HG02610 (cell line): ENCODE data around the gene DNAJC10.

ENCODE experiments used
- ATAC-seq: cut with Tn5 transposase; IDR thresholded peaks from one replicate; pipeline ENCODE4 v1.9.1; 2021; ENCODE audit warnings: mild to moderate bottlenecking, moderate library complexity; ENCODE audit not compliant: unreplicated experiment

The DNAJC10 gene

GRCh38 chr2:182784058-182784706 is 68.1 kb downstream of the DNAJC10 start:
- no peak for ATAC-seq

GRCh38 chr2:182784777-182785176 is 68.7 kb downstream of the DNAJC10 start:
- ATAC-seq: no peak

DNA sequence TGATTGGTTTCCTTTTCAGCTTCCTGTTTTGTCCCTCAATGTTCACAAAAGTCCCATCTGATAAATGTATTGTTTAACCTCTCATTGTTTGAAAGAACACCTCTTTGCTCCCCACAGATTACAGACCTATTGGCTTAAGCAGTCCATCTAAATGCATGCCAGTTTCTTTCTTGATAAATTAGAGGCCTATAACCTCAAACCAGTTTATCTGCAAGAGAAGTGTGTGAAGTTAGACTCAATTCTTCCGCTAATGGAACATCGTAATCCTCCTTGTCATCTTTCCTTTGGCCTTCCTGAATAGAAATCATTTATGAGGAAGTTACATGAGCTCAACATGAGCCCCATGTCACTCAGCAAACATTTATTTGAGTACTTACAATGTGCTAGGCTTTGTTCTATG is 76.4 kb downstream of the DNAJC10 start:
- ATAC-seq: no peak

DNA sequence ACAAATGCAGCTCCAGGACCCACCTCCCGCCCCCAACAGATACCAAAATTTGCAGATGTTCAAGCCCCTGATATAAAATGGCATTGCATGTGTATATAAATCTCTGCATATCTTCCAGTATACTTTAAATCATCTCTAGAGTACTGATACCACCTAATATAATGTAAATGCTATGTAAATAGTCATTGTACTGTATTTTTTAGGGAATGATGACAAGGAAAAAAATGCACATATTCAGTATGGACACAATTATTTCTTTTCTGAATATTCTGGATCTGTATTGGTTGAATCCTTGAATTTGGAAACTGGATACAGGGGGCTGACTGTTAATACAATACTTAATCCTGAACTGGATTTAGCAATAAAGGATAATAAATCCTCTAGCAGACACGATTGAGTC is 82.7 kb downstream of the DNAJC10 start:
- ATAC-seq: no peak

GRCh38 chr2:182804128-182804527 is 88.1 kb downstream of the DNAJC10 start:
- no peak for ATAC-seq

- no peak for ATAC-seq
These were observed 91.3 kb downstream of the DNAJC10 start for GRCh38 chr2:182807319-182807718.

DNA sequence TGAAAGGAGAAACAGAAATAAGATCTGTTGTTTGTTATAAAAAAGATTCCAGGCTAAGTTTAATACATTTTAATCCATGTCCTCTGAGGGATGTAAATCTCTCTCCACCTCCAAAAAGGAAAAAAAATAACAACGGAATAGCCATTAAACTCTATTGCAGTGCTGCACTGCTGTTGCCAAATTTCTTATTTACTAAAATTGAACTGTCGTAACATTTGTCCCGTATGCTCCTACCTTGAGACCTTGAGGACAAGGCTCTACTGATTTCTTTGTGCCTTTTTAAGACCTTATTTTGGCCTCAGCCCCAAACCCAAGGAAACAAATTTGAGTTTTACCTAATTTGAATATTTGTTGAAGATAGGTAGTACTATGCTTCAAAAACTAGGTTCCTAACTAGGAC is 94.0 kb downstream of the DNAJC10 start:
- no peak for ATAC-seq

- no peak for ATAC-seq
These were observed 98.3 kb downstream of the DNAJC10 start for GRCh38 chr2:182814380-182814779.

DNA sequence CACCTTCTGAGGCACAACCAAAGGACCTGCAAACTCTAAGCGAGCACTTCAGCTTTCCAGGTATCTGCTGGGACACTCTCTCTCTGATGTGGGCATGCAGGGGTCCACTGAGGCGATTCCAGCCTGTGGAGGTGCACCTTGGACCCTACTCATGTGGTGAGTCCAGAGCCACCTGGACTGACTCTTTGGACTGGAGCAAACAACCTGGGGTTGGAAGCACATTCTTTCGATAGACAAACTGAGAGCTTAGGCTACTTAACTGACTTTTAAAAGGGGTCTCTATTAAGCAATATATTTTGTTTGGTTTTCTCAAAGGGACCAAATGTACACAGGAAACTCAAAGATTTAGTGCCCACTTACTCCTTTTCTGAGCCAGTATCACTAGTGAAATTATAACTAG is 98.7 kb downstream of the DNAJC10 start:
- ATAC-seq: no peak

DNA sequence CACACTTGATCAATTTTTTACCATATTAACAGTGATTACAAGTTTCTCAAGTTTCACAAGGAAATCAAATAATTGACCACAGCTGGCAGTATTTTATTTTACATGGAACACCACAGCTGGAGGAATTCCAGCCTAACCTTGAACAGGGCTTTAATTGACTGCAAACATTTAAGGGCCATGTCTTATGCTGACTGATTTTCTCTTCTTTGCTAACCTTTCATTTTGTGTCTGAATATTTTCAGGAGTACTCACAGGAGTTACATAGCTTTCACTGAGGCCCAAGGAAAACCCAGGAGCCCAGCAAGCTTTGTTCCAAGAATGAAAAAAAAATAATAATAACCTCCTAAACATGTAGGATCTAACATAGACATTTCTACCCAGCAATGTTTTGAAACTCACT is 100.8 kb downstream of the DNAJC10 start:
- ATAC-seq: no peak

DNA sequence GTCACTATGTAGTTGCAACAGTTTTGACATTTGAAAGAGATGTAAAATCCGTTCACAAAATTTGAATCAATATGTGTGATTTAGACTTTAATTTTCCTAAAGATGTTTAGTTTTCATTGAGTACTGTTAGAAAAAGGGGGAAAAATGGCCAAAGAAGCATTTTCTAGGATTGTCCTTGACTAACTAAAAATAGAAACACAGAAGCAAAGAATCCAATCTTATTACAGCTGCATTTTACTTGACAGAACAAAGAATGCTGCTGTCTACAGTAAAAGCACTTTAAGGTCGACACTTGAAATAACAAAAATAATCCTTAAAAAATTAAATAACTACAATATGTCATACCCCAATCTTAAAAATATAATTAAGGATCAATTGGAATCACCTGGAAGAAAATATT is 101.5 kb downstream of the DNAJC10 start:
- ATAC-seq: no peak

GRCh38 chr2:182818501-182818900 is 102.4 kb downstream of the DNAJC10 start:
- ATAC-seq: no peak

DNA sequence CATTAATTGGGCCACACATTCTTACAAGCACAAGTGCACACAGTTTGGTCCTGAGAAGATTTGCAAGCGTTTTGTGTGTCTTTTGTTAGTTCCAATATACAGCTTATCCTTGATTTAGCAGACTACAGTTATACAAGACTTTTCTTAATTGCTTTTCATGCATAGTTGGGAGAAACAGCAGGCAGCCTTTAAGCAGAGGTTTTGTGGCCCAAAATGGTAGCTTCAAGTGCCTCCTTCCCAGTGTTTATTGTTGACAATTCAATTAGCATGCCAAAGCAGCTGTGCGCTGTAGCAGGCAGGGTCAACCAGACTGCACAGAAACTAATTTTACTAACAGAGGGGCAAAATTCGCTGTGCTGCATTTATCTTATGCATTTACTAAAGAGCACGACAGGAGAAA is 102.9 kb downstream of the DNAJC10 start:
- ATAC-seq: no peak

- ATAC-seq: no peak
These were observed 103.4 kb downstream of the DNAJC10 start for GRCh38 chr2:182819412-182819811.

GRCh38 chr2:182821182-182821581 is 105.1 kb downstream of the DNAJC10 start:
- no peak for ATAC-seq

- ATAC-seq: no peak
These were observed 106.7 kb downstream of the DNAJC10 start for GRCh38 chr2:182822733-182823132.

GRCh38 chr2:182824056-182824766 is 108.2 kb downstream of the DNAJC10 start:
- no peak for ATAC-seq

GRCh38 chr2:182824767-182825158 is 108.7 kb downstream of the DNAJC10 start:
- no peak for ATAC-seq

- ATAC-seq: no peak
These were observed 110.0 kb downstream of the DNAJC10 start for GRCh38 chr2:182826064-182826463.

GRCh38 chr2:182826496-182826895 is 110.4 kb downstream of the DNAJC10 start:
- ATAC-seq: no peak

DNA sequence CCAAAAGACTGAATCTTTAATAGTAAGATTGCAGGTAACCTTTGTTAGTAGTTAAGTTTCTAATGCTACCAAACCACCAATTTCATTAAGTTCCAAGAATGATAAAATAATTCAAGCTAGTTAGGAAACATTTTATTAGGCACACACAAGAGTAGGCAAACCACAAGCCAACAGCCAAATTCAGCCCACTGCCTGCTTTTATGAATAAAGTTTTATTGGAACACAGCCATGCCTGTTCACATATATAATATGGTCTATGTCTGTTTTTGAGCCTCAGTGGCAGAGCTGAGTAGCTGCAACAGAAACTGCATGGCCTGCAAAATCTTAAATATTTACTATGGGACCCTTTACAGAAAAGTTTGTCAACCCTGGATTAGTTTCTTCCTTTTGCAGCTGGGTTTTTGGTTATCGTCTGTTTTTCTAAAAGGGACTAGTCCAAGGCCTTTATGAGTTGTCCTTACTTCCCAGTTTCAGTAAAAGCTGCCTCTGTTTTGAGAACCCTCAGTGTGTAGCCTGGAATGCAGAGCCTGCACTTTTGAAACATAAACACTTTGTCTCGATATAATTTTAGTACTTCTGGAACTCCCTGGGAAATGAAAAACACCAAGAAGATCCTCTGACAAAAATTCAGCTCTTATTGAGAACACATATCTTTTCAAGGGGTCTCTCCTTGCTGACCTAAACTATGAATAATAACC is 111.3 kb downstream of the DNAJC10 start:
- no peak for ATAC-seq

GRCh38 chr2:182831101-182831500 is 115.0 kb downstream of the DNAJC10 start:
- no peak for ATAC-seq
